Neural cell (in vitro differentiated cells): Measurements from ENCODE around the gene FDPS.

Source experiments
- SMC3 ChIP-seq: fragments of 450-650 bp; conservative IDR thresholded peaks from 2 replicates; pipeline ENCODE4 v1.6.1; 2014; ENCODE audit warnings: antibody characterized with exemption, mild to moderate bottlenecking, moderate library complexity; ENCODE audit not compliant: poor library complexity
- TF ChIP-seq, protein P1 (sequence below): fragments of 450-650 bp; IDR thresholded peaks from 2 replicates; pipeline ENCODE4 v1.5.1; 2014; ENCODE audit warnings: antibody characterized with exemption, mild to moderate bottlenecking, moderate library complexity; ENCODE audit not compliant: poor library complexity, severe bottlenecking

GRCh38 chr1:155296661-155297060 is 12.0 kb upstream of the FDPS start:
- TF ChIP-seq, protein P1, sequence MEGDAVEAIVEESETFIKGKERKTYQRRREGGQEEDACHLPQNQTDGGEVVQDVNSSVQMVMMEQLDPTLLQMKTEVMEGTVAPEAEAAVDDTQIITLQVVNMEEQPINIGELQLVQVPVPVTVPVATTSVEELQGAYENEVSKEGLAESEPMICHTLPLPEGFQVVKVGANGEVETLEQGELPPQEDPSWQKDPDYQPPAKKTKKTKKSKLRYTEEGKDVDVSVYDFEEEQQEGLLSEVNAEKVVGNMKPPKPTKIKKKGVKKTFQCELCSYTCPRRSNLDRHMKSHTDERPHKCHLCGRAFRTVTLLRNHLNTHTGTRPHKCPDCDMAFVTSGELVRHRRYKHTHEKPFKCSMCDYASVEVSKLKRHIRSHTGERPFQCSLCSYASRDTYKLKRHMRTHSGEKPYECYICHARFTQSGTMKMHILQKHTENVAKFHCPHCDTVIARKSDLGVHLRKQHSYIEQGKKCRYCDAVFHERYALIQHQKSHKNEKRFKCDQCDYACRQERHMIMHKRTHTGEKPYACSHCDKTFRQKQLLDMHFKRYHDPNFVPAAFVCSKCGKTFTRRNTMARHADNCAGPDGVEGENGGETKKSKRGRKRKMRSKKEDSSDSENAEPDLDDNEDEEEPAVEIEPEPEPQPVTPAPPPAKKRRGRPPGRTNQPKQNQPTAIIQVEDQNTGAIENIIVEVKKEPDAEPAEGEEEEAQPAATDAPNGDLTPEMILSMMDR = no peak
- TF ChIP-seq SMC3 = no peak
